GM12878 (cell line): ENCODE measurements around the gene RAC2. TPM values are rescaled to one million over a fixed set of nuclear protein-coding genes. Genes with fewer than 3 reads are reported as not detected.

ENCODE experiments used
- ATAC-seq: fragments of 200-7000 bp; cut with Tn5 transposase; 3 replicates; pipeline ENCODE4 v1.9.1; 2020; ENCODE audit warnings: mild to moderate bottlenecking, moderate library complexity
- BruUV-seq: library from RNA; stranded (reverse); fragments of 400-500 nt; replicated peaks from 2 replicates; lab custom pipeline; 2021; lab: Mats Ljungman, UMichigan
- CTCF ChIA-PET: fragments of 300-600 bp; sonication (Branson Sonifier 250); formaldehyde crosslinking; extraction: SDS; loops from one replicate; lab custom pipeline; 2021; ENCODE audit warnings: inconsistent platforms; lab: Yijun Ruan, JAX
- POLR2A ChIA-PET: fragments of 350-600 bp; formaldehyde crosslinking; extraction: SDS; loops from one replicate; lab custom pipeline; 2021; ENCODE audit warnings: inconsistent platforms; lab: Charles Lee
- RAD21 ChIA-PET: fragments of 300-600 bp; sonication (Branson Sonifier 250); formaldehyde crosslinking; loops from one replicate; lab custom pipeline; 2023; ENCODE audit warnings: antibody characterized with exemption; ENCODE audit not compliant: unreplicated experiment; lab: Charles Lee
- SMC1A ChIA-PET: fragments of 300-600 bp; sonication (Branson Sonifier 250); formaldehyde crosslinking; loops from one replicate; lab custom pipeline; 2023; ENCODE audit not compliant: unreplicated experiment, uncharacterized antibody; lab: Charles Lee
- DNase-seq: peaks from one replicate; pipeline ENCODE4 v3.0.0-alpha.2; 2011; ENCODE audit warnings: low read depth, low spot score
- FAIRE-seq: peaks from 3 replicates; lab custom pipeline; 2011; peaks lifted over from hg19 to GRCh38; lab: Jason Lieb, UNC
- H2AFZ ChIP-seq: 2 replicates; pipeline ENCODE4 v1.6.0; 2011; ENCODE audit warnings: low read depth, low read length, control low read depth; ENCODE audit not compliant: control insufficient read depth
- H3K27ac ChIP-seq: 2 replicates; pipeline ENCODE4 v1.5.1; 2011; ENCODE audit warnings: control low read depth; ENCODE audit not compliant: control insufficient read depth, insufficient read depth
- H3K27me3 ChIP-seq, 2 experiments: replicated peaks in 1 of 2; 2 replicates each; pipeline versions ENCODE4 v1.6.0 to v1.6.1; 2011; ENCODE audit warnings: low read length in 1 of 2; ENCODE audit not compliant: control insufficient read depth in 2 of 2, insufficient read depth in 2 of 2
- H3K36me3 ChIP-seq, 2 experiments: 2 replicates each; pipeline ENCODE4 v1.5.1; 2011; ENCODE audit warnings: low read length in 1 of 2; ENCODE audit not compliant: control insufficient read depth in 2 of 2, insufficient read depth in 2 of 2
- H3K4me1 ChIP-seq: 2 replicates; pipeline ENCODE4 v1.6.1; 2011; ENCODE audit warnings: mild to moderate bottlenecking, low read length, moderate library complexity, mixed read lengths; ENCODE audit not compliant: control insufficient read depth, insufficient read depth
- H3K4me2 ChIP-seq: 2 replicates; pipeline ENCODE4 v1.6.0; 2011; ENCODE audit warnings: control low read depth; ENCODE audit not compliant: control insufficient read depth, insufficient read depth
- H3K4me3 ChIP-seq: fragments of 200-600 bp; sonication (generic); 2 replicates; pipeline ENCODE4 v1.5.1; 2016
- H3K79me2 ChIP-seq: 2 replicates; pipeline ENCODE4 v1.6.0; 2011; ENCODE audit warnings: low read length; ENCODE audit not compliant: control insufficient read depth, insufficient read depth
- H3K9ac ChIP-seq: 2 replicates; pipeline ENCODE4 v1.8.0; 2011; ENCODE audit warnings: low read length, control low read depth, mixed read lengths; ENCODE audit not compliant: control insufficient read depth, insufficient read depth
- H3K9me3 ChIP-seq: replicated peaks from 3 replicates; pipeline ENCODE4 v1.5.1; 2011; ENCODE audit warnings: mild to moderate bottlenecking, low read length; ENCODE audit not compliant: control insufficient read depth, insufficient read depth
- H4K20me1 ChIP-seq: 2 replicates; pipeline ENCODE4 v1.6.0; 2011; ENCODE audit not compliant: control insufficient read depth, insufficient read depth
- BRCA1 ChIP-seq: IDR thresholded peaks from 2 replicates; pipeline ENCODE4 v1.6.1; 2011; ENCODE audit warnings: low read depth, low read length, improper control_type of control experiment
- MLLT1 ChIP-seq: fragments of 450-650 bp; IDR thresholded peaks from 2 replicates; pipeline ENCODE4 v1.6.1; 2016; ENCODE audit warnings: mild to moderate bottlenecking
- POLR2A ChIP-seq: IDR thresholded peaks from 2 replicates; pipeline ENCODE4 v1.6.1; 2011; ENCODE audit warnings: low read depth, mild to moderate bottlenecking, low read length
- POLR2AphosphoS2 ChIP-seq: IDR thresholded peaks from 2 replicates; pipeline ENCODE4 v1.6.1; 2011; ENCODE audit warnings: low read depth, mild to moderate bottlenecking, low read length, improper control_type of control experiment, moderate library complexity
- SREBF1 ChIP-seq: IDR thresholded peaks from 2 replicates; pipeline ENCODE4 v1.6.1; 2012; ENCODE audit warnings: mild to moderate bottlenecking, low read length
- WRNIP1 ChIP-seq: IDR thresholded peaks from 2 replicates; pipeline ENCODE4 v1.6.1; 2011; ENCODE audit warnings: low read depth, low read length, improper control_type of control experiment, borderline replicate concordance
- WGBS: methylation state at CpG from one replicate; pipeline ENCODE4 v1.1.6; 2016; ENCODE audit warnings: low lambda C conversion rate; ENCODE audit not compliant: insufficient replicate concordance, insufficient coverage; ENCODE audit errors: missing lambda C conversion rate; 5-methylcytosine and 5-hydroxymethylcytosine counted together
- in situ Hi-C: fragments of 300-500 bp; cut with MboI; formaldehyde crosslinking; loops from 9 replicates; pipeline ENCODE4 v1.14.3; 2018; ENCODE audit warnings: mixed read lengths
- intact Hi-C: fragments of 100-400 bp; cut with micrococcal nuclease; formaldehyde crosslinking; loops from one replicate; pipeline ENCODE4 v1.14.2; 2022; ENCODE audit not compliant: unreplicated experiment
- polyA plus RNA-seq, 11 experiments: library from polyadenylated mRNA; depleted of rRNA in 4 of 11; unstranded in 6 of 11; stranded (reverse) in 5 of 11; fragments of >200 nt; fragmentation: Nextera tagmentation in 4 of 11; fragmentation: Illumina TruSeq in 1 of 11; extraction: Ambion mirVana in 4 of 11; extraction: Trizol in 1 of 11; gene quantifications; 1 replicate in 1 of 11; 2 replicates in 10 of 11; pipeline versions ENCODE4 v1.2.1 to v1.2.3, GENCODE V29; 2011 to 2016; ENCODE audit warnings: inconsistent platforms in 2 of 11, missing spikeins in 2 of 11, low read depth in 1 of 11
- total RNA-seq, 4 experiments: library from RNA; depleted of rRNA in 3 of 4; stranded (reverse); fragments of >200 nt in 3 of 4; fragmentation: Illumina TruSeq in 1 of 4; extraction: Trizol in 1 of 4; gene quantifications; 2 replicates each; pipeline versions ENCODE4 v1.2.1 to v1.2.3, GENCODE V29; 2013 to 2021

The RAC2 gene
- total and polyA plus RNA-seq, 10 of the 15 experiments (the other 5 are each of a cell fraction or from before 2014, with no cell fraction given): 102 to 386 (median 304) TPM

GRCh38 chr22:37205046-37205445, 39.0 kb downstream of the RAC2 start:
- Histone ChIP-seq H3K4me1 (peaks cover 15% of the 10 kb centered on the region), H4K20me1 (no peaks in the 10 kb centered on the region), H3K27me3 (no peaks in the 10 kb centered on the region), H3K9ac (no peak overlapping the region), H3K9me3 (no peaks in the 10 kb centered on the region), H3K79me2 (no peaks in the 10 kb centered on the region), H3K4me3 (no peak overlapping the region), H3K27ac (no peak overlapping the region), H2AFZ (no peak overlapping the region), H3K36me3 (no peaks in the 10 kb centered on the region; a peak in 2 of 4 replicates), H3K4me2 (no peak overlapping the region)
- RAD21 ChIA-PET: interaction anchor here (1.1 kb wide), 1 partner anchor 56 kb away, joined by 3 read pairs; no protein-coding TSS in a partner anchor
- SMC1A ChIA-PET: interaction anchor here (1.4 kb wide), 1 partner anchor 13 kb away, joined by 5 read pairs; no protein-coding TSS in a partner anchor
- BruUV-seq: TSS peak; percentile 72
- no peak for DNase-seq
- ATAC-seq: no peak
- WGBS: 76% methylated on average over 5 of the region's 5 CpGs
- CTCF ChIA-PET: interaction anchor here (0.6 to 1.7 kb wide), 4 partner anchors 12 to 349 kb away, joined by 3 to 8 read pairs (median 3); no protein-coding TSS in a partner anchor
- POLR2A ChIA-PET: no interaction called here
- no peak for TF ChIP-seq WRNIP1
- no peak for TF ChIP-seq BRCA1
- TF ChIP-seq SREBF1: no peak
- TF ChIP-seq POLR2A: peak; percentile 38; the same call in 1 of the 2 replicates
- FAIRE-seq: no peak
- intact Hi-C loops (no loop called here), in situ Hi-C loops (loop anchor here (25.0 kb wide), 1 partner anchor 1818 kb away; the partner anchor contains the start of gene HMOX1)

GRCh38 chr22:37204045-37204655, 39.9 kb downstream of the RAC2 start:
- ChIA-PET RAD21 (no interaction called here), POLR2A (no interaction called here), SMC1A (interaction anchor here (1.0 to 5.3 kb wide), 2 partner anchors 39 to 56 kb away, joined by 3 to 52 read pairs; partner anchors contain the start of gene RAC2), CTCF (interaction anchor here (0.5 to 1.7 kb wide), 2 partner anchors 13 to 27 kb away, joined by 3 to 8 read pairs; no protein-coding TSS in a partner anchor)
- Histone ChIP-seq H4K20me1 (no peaks in the 10 kb centered on the region), H3K4me2 (no peak overlapping the region), H3K79me2 (no peaks in the 10 kb centered on the region), H3K9ac (no peak overlapping the region), H3K9me3 (no peaks in the 10 kb centered on the region), H2AFZ (no peak overlapping the region), H3K36me3 (no peaks in the 10 kb centered on the region; a peak in 1 of 4 replicates), H3K27ac (no peak overlapping the region), H3K27me3 (no peaks in the 10 kb centered on the region), H3K4me1 (peaks cover 21% of the 10 kb centered on the region), H3K4me3 (no peak overlapping the region)
- TF ChIP-seq POLR2AphosphoS2 (peak; percentile 56; the same call in 1 of the 2 replicates), MLLT1 (no peak), POLR2A (no peak)
- no peak for ATAC-seq
- in situ Hi-C loops: loop anchor here (25.0 kb wide), 1 partner anchor 1817 kb away; the partner anchor contains the start of gene HMOX1
- BruUV-seq: no TSS peak
- WGBS: 80% methylated on average over 5 of the region's 5 CpGs
- DNase-seq: no peak
- no peak for FAIRE-seq
- intact Hi-C loops: no loop called here
